ENCODE data around the gene DAZAP2. TPM values are rescaled to one million over a fixed set of nuclear protein-coding genes. Genes with fewer than 3 reads are reported as not detected.

The DAZAP2 gene
- total and polyA plus RNA-seq, 2 of the 13 experiments (the other 11 are each of a cell fraction or from before 2014, with no cell fraction given): 64.5 to 222 TPM

GRCh38 chr12:51238510-51239334 lies at the start of gene DAZAP2 (continued):
- TF ChIP-seq HMG20B (CRISPR knock-in tag; conservative IDR thresholded peaks at IDR 0.05) (no peak), MTA3 (CRISPR knock-in tag; IDR thresholded peaks at IDR 0.05) (no peak), ZNF225 (CRISPR knock-in tag; IDR thresholded peaks at IDR 0.05) (no peak), ZMYM3 (CRISPR knock-in tag; IDR thresholded peaks at IDR 0.05) (no peak; the same call in 1 of the 2 replicates), ARNT (IDR thresholded peaks at IDR 0.05) (no peak), ZNF234 (CRISPR knock-in tag; conservative IDR thresholded peaks at IDR 0.05) (no peak), NCOA2 (CRISPR knock-in tag; IDR thresholded peaks at IDR 0.05) (peak; percentile 45), ZNF44 (CRISPR knock-in tag; IDR thresholded peaks at IDR 0.05) (peak; percentile 80; the same call in 1 of the 2 replicates), BRD4 (CRISPR knock-in tag; IDR thresholded peaks at IDR 0.05) (peak; percentile 95), HNRNPK (IDR thresholded peaks at IDR 0.05; ENCODE audit: low read depth, low read length, poor library complexity, severe bottlenecking) (peak; percentile 87), ZBTB40 (IDR thresholded peaks at IDR 0.05) (no peak), ZBTB40 (CRISPR knock-in tag; IDR thresholded peaks at IDR 0.05) (peak; percentile 17; the same call in 1 of the 2 replicates), FOXK1 (CRISPR knock-in tag; IDR thresholded peaks at IDR 0.05; ENCODE audit: borderline replicate concordance, low read depth) (0 out of 2 replicates have a peak, but pooled peaks have one; percentile 8), MBD4 (IDR thresholded peaks at IDR 0.05; ENCODE audit: borderline replicate concordance, low read length) (no peak), SNAPC5 (CRISPR knock-in tag; IDR thresholded peaks at IDR 0.05; ENCODE audit: borderline replicate concordance) (no peak), E2F1 (CRISPR knock-in tag; IDR thresholded peaks at IDR 0.05) (peak; percentile 49), NFE2 (CRISPR knock-in tag; IDR thresholded peaks at IDR 0.05) (no peak; the same call in 1 of the 2 replicates), GTF2F1 (IDR thresholded peaks at IDR 0.05; ENCODE audit: low read length) (peak; percentile 40; the same call in 1 of the 2 replicates), ZNF354B (CRISPR knock-in tag; IDR thresholded peaks at IDR 0.05) (no peak)

Measured in HepG2 (cell line).